Measurements from ENCODE around the gene SUPT5H.

DNA sequence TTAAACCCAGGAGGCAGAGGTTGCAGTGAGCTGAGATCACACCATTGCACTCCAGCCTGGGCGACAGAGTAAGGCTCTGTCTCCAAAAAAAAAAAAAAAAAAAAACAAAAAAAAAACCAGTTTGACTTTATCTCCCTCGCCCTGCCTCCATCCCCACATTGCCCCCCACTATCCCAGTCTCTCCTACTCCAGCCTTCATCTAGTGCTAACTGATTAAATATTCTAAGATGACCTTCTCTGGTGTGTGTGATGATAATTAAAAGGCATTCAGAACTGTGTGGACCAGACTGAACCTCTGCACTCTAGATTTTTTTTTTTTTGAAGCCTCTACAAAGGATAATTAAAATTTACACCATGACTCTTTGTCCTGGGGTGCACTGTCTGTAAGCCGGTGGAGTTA is 47.4 kb downstream of the SUPT5H start:
- TF ChIP-seq, protein P1, sequence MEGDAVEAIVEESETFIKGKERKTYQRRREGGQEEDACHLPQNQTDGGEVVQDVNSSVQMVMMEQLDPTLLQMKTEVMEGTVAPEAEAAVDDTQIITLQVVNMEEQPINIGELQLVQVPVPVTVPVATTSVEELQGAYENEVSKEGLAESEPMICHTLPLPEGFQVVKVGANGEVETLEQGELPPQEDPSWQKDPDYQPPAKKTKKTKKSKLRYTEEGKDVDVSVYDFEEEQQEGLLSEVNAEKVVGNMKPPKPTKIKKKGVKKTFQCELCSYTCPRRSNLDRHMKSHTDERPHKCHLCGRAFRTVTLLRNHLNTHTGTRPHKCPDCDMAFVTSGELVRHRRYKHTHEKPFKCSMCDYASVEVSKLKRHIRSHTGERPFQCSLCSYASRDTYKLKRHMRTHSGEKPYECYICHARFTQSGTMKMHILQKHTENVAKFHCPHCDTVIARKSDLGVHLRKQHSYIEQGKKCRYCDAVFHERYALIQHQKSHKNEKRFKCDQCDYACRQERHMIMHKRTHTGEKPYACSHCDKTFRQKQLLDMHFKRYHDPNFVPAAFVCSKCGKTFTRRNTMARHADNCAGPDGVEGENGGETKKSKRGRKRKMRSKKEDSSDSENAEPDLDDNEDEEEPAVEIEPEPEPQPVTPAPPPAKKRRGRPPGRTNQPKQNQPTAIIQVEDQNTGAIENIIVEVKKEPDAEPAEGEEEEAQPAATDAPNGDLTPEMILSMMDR (IDR thresholded peaks at IDR 0.05; ENCODE audit: low read length), result no peak
- no peak for TF ChIP-seq EZH2phosphoT487 (IDR thresholded peaks at IDR 0.05; ENCODE audit: low read length)
